Thyroid gland (tissue), 4 donors: Measurements from ENCODE around the gene SCP2.

ENCODE experiments used
- POLR2A ChIP-seq, 2 donors: fragments of 450-650 bp; IDR thresholded peaks; one replicate each; pipeline ENCODE4 v1.6.1; 2017; ENCODE audit warnings: antibody characterized with exemption in 2 of 2, mild to moderate bottlenecking in 2 of 2, moderate library complexity in 1 of 2
- TF ChIP-seq, protein P1 (sequence below), 6 experiments: fragments of 200-600 bp in 3 of 6; fragments of 450-650 bp in 3 of 6; sonication (generic) in 3 of 6; IDR thresholded peaks; one replicate each; pipeline ENCODE4 v1.5.1; 2016 to 2019; ENCODE audit warnings: antibody characterized with exemption in 6 of 6, mild to moderate bottlenecking in 2 of 6, inconsistent platforms in 1 of 6, moderate library complexity in 1 of 6

- TF ChIP-seq, protein P1, sequence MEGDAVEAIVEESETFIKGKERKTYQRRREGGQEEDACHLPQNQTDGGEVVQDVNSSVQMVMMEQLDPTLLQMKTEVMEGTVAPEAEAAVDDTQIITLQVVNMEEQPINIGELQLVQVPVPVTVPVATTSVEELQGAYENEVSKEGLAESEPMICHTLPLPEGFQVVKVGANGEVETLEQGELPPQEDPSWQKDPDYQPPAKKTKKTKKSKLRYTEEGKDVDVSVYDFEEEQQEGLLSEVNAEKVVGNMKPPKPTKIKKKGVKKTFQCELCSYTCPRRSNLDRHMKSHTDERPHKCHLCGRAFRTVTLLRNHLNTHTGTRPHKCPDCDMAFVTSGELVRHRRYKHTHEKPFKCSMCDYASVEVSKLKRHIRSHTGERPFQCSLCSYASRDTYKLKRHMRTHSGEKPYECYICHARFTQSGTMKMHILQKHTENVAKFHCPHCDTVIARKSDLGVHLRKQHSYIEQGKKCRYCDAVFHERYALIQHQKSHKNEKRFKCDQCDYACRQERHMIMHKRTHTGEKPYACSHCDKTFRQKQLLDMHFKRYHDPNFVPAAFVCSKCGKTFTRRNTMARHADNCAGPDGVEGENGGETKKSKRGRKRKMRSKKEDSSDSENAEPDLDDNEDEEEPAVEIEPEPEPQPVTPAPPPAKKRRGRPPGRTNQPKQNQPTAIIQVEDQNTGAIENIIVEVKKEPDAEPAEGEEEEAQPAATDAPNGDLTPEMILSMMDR (IDR thresholded peaks at IDR 0.05) = no peak
- TF ChIP-seq POLR2A (IDR thresholded peaks at IDR 0.05) = no peak
Measured at GRCh38 chr1:53057127-53057526, 130.1 kb downstream of the SCP2 start.
